ENCODE data around the gene YTHDC1. TPM values are rescaled to one million over a fixed set of nuclear protein-coding genes. Genes with fewer than 3 reads are reported as not detected.

YTHDC1 gene
- total and polyA plus RNA-seq, 2 of the 8 experiments (the other 6 are each of a cell fraction or from before 2014, with no cell fraction given): 25.7 to 89.5 TPM

DNA sequence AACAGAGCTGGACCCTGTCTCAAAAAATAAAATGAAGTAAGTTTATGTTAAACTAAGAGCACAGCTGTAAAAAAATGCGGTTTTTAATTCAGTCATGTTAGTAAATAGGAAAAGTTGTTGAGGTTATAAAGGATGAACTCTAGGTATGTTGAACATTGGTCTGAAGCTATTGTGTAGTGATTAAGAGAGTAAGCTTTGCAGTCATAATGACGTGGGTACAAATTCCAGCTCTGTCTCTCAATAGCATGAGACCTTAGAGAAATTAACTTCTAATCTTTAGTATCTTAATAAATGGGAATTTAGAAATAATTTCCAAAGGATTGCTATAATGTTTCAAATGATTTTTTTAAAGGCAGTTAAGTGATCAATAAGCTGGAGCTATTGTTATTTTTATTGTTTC, 2.9 kb upstream of the YTHDC1 start:
- H4K8ac ChIP-seq (ENCODE audit: extremely low read depth, insufficient read depth, low read length): no peak overlapping the region
- no peak overlapping the region for H3K9ac ChIP-seq (replicated peaks in 1 of 4; ENCODE audit: extremely low read depth in 1 of 4, low read depth in 3 of 4, low read length in 3 of 4)
- H3K56ac ChIP-seq (replicated peaks; ENCODE audit: insufficient read length, low read depth, low read length): no peak overlapping the region
- TF ChIP-seq TEAD4 (IDR thresholded peaks at IDR 0.05; ENCODE audit: low read depth, low read length) (no peak), GABPA (IDR thresholded peaks at IDR 0.05; ENCODE audit: borderline replicate concordance, insufficient read depth, low read length) (no peak)

More for the DNA sequence above, 2.9 kb upstream of the YTHDC1 start:
- Histone ChIP-seq H3K36me3 (ENCODE audit: control insufficient read depth in 2 of 4, insufficient read depth in 4 of 4, low read length in 3 of 4) (no peaks in the 10 kb centered on the region), H3K14ac (ENCODE audit: insufficient read length) (no peak overlapping the region), H2BK15ac (ENCODE audit: low read length) (no peak overlapping the region), H2BK20ac (ENCODE audit: low read length) (no peak overlapping the region), H2BK5ac (ENCODE audit: low read depth, low read length) (no peak overlapping the region), H3K27me3 (replicated peaks in 1 of 4; ENCODE audit: control insufficient read depth in 3 of 4, extremely low read depth in 1 of 4, insufficient read depth in 3 of 4, low read length in 3 of 4) (no peaks in the 10 kb centered on the region), H4K5ac (ENCODE audit: insufficient read length, low read depth, low read length) (no peak overlapping the region), H3K4me2 (ENCODE audit: insufficient read depth in 1 of 2, low read depth in 2 of 2, low read length in 2 of 2) (no peak overlapping the region), H2AFZ (ENCODE audit: low read length) (no peak overlapping the region), H3K4ac (replicated peaks; ENCODE audit: insufficient read length, low read depth, low read length) (no peak overlapping the region), H3K23me2 (ENCODE audit: low read depth, low read length) (0 out of 2 replicates have a peak, but pooled peaks cover 2% of the 10 kb centered on the region), H3K18ac (ENCODE audit: extremely low read depth, low read length) (no peak overlapping the region), H3K4me1 (replicated peaks in 1 of 4; ENCODE audit: control insufficient read depth in 3 of 4, insufficient read depth in 4 of 4, low read length in 3 of 4) (no peaks in the 10 kb centered on the region), H3K79me2 (ENCODE audit: control insufficient read depth in 1 of 2, insufficient read depth in 2 of 2, low read length in 2 of 2) (peaks cover 21 to 25% of the 10 kb centered on the region in 2 experiments), H2BK120ac (replicated peaks; ENCODE audit: low read depth, low read length) (no peak overlapping the region), H2BK12ac (ENCODE audit: low read depth, low read length) (no peak overlapping the region), H3K23ac (ENCODE audit: insufficient read length) (no peak overlapping the region), H4K91ac (replicated peaks; ENCODE audit: insufficient read length, low read length) (no peak overlapping the region), H2AK5ac (ENCODE audit: low read depth, low read length) (no peak overlapping the region), H3K27ac (ENCODE audit: low read depth, low read length) (no peak overlapping the region), H3K9me3 (ENCODE audit: insufficient read depth in 2 of 2, low read depth in 1 of 2, low read length in 1 of 2) (no peaks in the 10 kb centered on the region), H3K4me3 (ENCODE audit: extremely low read depth in 1 of 4, insufficient read depth in 2 of 4, low read depth in 3 of 4, low read length in 4 of 4) (no peak overlapping the region), H3K79me1 (ENCODE audit: low read depth, low read length) (no peaks in the 10 kb centered on the region), H4K20me1 (replicated peaks in 1 of 2; ENCODE audit: control insufficient read depth in 1 of 2, insufficient read depth in 2 of 2, low read length in 2 of 2) (peaks cover 0 to 3% of the 10 kb centered on the region in 2 experiments)
- ChIA-PET POLR2A (ENCODE audit: partially characterized antibody) (interaction anchor here (1.0 to 7.7 kb wide), 4 partner anchors 11 to 66 kb away, joined by 3 to 68 read pairs (median 4); no protein-coding TSS in a partner anchor), CTCF (ENCODE audit: partially characterized antibody) (interaction anchor here (0.6 to 1.8 kb wide), 3 partner anchors 23 to 314 kb away, joined by 3 to 11 read pairs (median 3); no protein-coding TSS in a partner anchor)
- no peak for FAIRE-seq
- 80% methylated on average over 2 of the region's 2 CpGs; no CpG with 5 or more reads in 1 of the 2 experiments for WGBS, 2 experiments (ENCODE audit: extremely low coverage in 1 of 2, insufficient coverage in 1 of 2, insufficient read length in 1 of 2, insufficient replicate concordance in 2 of 2, low coverage in 1 of 2, low lambda C conversion rate in 2 of 2, missing lambda C conversion rate in 1 of 2)
- no peak for DNase-seq (ENCODE audit: low read depth in 1 of 2, low spot score in 2 of 2)

Measured in H1 (cell line).